Fibroblast of mammary gland (primary cell): ENCODE measurements around the gene ATP13A3.

Experiments
- DNase-seq: peaks from one replicate; pipeline ENCODE4 v3.0.0-alpha.2; 2010; ENCODE audit warnings: low read depth
- H3K4me3 ChIP-seq: 2 replicates; pipeline ENCODE4 v1.5.1; 2011; ENCODE audit warnings: low read depth, mild to moderate bottlenecking, low read length, moderate library complexity; ENCODE audit not compliant: control insufficient read depth
- TF ChIP-seq, protein P1 (sequence below): conservative IDR thresholded peaks from 2 replicates; pipeline ENCODE4 v1.5.1; 2011; ENCODE audit warnings: low read depth, low read length, inconsistent platforms; ENCODE audit not compliant: control insufficient read depth, insufficient read depth

Gene ATP13A3

DNA sequence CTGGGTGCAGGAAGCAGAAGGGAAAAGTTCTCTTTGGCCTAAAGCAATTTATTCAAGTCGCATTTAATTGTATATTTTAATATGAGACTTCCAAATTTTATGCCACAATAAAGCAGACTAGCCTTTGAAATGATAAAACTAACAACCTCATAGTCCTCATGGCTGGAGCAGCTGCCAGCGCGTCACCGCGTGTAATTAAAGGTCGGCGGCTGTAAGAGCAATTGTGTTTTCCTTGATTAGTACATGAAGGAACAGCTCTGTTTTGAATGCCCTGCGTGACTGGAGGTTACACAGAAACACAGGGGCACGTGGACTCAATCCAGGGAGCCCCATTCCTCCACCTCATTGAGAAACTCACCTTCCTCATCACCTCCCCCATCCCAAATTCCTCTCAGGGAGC lies 107.2 kb downstream of the ATP13A3 start:
- TF ChIP-seq, protein P1, sequence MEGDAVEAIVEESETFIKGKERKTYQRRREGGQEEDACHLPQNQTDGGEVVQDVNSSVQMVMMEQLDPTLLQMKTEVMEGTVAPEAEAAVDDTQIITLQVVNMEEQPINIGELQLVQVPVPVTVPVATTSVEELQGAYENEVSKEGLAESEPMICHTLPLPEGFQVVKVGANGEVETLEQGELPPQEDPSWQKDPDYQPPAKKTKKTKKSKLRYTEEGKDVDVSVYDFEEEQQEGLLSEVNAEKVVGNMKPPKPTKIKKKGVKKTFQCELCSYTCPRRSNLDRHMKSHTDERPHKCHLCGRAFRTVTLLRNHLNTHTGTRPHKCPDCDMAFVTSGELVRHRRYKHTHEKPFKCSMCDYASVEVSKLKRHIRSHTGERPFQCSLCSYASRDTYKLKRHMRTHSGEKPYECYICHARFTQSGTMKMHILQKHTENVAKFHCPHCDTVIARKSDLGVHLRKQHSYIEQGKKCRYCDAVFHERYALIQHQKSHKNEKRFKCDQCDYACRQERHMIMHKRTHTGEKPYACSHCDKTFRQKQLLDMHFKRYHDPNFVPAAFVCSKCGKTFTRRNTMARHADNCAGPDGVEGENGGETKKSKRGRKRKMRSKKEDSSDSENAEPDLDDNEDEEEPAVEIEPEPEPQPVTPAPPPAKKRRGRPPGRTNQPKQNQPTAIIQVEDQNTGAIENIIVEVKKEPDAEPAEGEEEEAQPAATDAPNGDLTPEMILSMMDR, result no peak
- H3K4me3 ChIP-seq, result no peak overlapping the region
- no peak for DNase-seq

DNA sequence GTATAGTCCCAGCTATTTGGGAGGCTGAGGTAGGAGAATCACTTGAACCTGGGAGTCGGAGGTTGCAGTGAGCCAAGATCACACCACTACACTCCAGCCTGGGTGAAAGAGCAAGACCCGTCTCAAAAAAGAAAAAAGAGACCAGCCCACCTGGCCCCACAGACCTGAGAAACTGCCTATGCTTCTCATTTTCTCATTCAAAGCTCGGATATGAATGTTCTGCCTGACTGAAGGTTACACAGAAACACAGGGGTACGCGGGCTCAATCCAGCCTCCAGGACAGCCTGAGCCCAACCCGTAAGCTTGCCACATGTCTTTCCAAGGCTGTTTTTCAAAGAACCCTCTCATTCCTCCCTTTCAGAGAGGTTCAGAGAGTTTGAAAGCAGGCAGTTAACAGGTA lies 107.6 kb downstream of the ATP13A3 start:
- no peak overlapping the region for H3K4me3 ChIP-seq
- no peak for DNase-seq
- TF ChIP-seq, protein P1, result no peak

DNA sequence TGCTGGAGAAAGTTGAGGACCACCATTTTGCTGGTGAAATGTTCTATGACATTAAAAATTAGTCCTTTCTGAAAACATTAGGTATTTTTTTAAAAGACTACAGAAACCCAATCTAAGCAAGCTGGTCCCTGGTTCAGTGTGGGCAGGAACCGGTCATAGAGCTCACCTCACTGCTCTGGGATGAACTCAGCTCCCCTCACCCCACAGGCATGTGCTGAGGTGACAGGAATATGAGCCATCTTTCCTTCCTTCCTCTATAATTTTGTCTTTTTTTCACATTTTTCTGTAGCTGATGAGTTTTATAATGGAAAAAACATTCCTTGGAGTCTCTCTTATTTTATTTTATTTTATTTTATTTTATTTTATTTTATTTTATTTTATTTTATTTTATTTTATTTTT lies 109.1 kb downstream of the ATP13A3 start:
- no peak for DNase-seq
- TF ChIP-seq, protein P1, result no peak
- no peak overlapping the region for H3K4me3 ChIP-seq

DNA sequence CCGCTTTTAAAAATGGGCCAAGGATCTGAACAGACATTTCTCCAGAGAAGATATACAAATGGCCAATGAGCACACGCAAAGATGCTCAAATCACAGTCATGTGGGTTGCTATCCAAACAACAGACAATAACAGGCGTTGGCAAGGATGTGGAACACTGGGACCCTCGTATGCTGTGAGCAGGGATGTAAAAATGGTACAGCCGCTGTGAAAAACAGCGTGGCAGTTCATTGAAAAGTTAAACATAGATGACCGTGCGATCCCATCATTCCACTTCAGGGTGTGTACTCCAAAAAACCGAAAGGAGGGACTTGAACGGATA lies 110.6 kb downstream of the ATP13A3 start:
- H3K4me3 ChIP-seq, result no peak overlapping the region
- TF ChIP-seq, protein P1, result no peak
- no peak for DNase-seq

DNA sequence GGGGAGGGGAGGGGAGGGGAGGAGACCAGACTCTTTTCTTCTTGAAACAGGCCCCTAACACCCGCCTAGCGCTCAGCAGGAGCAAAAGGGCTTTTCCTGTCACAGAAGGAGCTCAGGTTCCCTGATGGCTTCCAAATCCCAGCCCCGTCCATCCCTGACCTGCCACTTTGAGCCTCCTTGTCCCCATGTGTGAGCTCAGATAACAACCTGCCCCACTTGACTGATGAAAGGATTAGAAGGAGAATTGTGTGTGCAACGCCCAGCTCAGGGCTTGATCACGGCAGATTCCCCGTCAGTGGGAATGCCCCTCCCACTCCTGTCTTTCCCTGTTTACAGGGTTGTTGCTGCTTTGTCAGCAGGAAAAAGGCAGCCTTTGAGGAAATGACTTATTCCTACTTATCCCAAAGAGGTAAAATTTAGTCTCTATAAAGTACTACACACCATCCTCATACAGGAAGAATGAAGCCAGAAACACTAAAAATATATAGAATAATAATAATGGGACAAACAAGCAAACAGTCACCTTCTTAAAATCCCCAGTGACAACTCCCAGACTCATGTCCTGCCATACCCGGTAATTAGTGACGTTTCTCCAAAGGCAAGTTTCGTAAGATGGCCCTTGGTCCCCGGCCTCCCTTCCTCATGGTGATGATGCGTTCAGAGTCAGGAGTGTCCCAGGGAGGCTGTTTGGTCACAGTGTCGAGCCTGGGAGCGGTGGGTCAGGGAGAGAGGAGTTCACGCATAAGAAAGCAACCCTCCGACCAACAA lies 111.1 kb downstream of the ATP13A3 start:
- TF ChIP-seq, protein P1, result no peak
- DNase-seq, result no peak
- H3K4me3 ChIP-seq, result no peak overlapping the region

DNA sequence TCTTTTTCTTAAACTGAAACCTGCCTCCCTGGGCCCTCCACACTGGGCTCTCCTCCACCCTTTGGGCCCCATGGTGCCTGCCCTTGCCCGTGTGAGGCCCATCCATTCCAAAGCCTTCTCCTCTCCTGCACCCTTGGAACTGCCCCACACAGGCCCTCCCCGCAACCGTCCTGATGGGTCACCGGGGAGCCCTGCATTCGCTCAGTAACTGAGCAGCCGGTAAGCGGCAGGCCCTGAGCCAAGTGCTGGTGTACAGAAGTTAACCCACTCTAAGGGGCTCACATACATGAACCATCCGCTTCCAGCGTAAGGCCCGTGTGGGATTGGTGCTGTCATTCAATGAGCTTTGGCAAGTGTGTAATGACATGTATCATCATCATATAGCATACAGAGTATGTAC lies 111.9 kb downstream of the ATP13A3 start:
- no peak overlapping the region for H3K4me3 ChIP-seq
- TF ChIP-seq, protein P1, result no peak
- DNase-seq, result no peak

DNA sequence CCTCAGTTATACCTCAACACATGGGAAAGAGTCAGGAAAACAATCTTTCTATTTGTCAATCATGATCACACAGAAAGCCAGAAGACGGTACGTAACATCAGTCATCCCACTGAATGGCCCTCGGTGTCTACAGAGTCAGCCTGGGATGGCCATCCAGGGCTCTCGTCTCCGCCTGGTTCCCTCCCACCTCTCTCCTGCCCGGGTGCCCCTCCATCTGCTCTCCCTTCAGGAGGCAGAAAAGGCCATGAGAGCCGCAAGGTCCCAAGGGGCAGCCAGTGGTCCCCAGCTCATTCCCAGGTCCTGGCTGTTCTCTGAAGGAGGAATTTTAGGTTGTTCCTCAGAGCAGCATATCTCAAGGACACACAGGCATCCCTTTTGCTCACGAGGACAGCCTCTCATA lies 112.9 kb downstream of the ATP13A3 start:
- no peak overlapping the region for H3K4me3 ChIP-seq
- DNase-seq, result no peak
- TF ChIP-seq, protein P1, result no peak
